HG02884 (cell line): ENCODE results near the gene CCT5.
"Not testable (repeated sequence)": the region's sequence is repeated elsewhere in the genome, so short reads cannot be mapped to it uniquely, and the experiment has no call there.

Experiments
- ATAC-seq: cut with Tn5 transposase; IDR thresholded peaks from one replicate; pipeline ENCODE4 v1.9.1; 2021; ENCODE audit warnings: mild to moderate bottlenecking, moderate library complexity; ENCODE audit not compliant: unreplicated experiment

Gene CCT5

GRCh38 chr5:10275460-10275859 lies 25.4 kb downstream of the CCT5 start:
- ATAC-seq: no peak

GRCh38 chr5:10275991-10276390 lies 25.9 kb downstream of the CCT5 start:
- ATAC-seq: no peak

DNA sequence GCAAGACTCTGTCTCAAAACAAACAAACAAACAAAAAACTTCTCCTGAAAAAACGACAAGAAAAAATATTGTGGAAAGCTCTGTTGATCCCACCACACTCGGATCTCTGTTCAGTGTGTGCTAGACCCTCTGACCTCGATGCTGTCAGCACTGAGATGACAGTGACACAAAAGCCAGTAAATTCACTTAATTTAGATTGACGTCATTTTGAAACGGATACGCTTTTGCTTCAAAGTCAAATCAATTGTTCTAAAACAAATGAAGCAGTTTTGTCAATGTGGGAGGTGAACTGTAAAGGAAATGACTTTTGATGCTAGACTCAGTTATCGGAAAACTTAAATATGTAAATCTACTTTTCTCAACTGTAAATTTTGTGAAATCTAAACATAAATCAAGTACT lies 26.6 kb downstream of the CCT5 start:
- no peak for ATAC-seq

GRCh38 chr5:10277773-10278630 lies 27.9 kb downstream of the CCT5 start:
- no peak for ATAC-seq

DNA sequence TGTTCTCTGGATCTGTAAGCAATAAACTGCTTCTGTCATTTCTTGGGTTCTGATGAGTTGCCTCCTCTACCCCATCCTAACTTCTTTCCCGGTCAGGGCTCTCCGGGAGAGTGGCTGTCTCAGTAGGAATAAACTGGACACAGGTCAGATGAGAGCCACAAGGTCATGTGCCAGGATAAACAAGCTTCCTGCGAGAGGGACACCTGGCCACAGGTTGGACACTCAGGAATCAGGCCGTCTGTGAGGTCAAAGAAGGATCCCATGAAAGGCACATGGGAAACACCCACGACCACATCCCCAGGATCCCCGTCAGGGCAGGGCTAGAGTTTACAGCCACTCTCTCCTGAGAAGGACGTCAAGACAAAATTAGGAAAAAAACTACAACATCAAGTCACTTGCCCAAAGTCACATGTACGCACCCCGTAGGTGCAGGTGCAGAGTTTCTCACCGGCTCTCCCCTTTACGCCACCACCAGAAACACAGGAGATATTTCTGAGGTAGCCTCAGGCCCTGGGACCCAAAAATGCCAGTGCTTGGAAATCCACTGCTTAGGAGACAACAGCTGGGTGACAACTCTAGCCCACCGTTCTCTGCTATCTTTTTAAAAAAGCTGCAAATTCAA lies 28.7 kb downstream of the CCT5 start:
- ATAC-seq: no peak

DNA sequence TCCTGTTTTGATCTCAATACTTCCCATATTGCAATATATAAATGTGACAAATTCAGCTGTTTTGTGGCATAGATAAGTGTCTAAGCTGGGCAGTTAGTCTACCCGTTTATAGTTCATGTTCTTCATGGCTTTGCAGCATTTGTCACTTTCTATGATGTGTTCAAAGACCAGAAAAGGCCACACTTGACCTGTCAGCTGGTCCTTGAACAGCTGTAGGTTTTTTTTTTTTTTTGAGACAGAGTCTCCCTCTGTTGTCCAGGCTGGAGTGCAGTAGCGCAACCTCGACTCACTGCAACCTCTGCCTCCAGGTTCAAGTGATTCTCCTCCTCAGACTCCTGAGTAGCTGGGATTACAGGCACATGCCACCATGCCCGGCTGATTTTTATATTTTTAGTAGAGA lies 29.2 kb downstream of the CCT5 start:
- ATAC-seq: no peak

GRCh38 chr5:10279925-10280720 lies 30.0 kb downstream of the CCT5 start:
- ATAC-seq: no peak

GRCh38 chr5:10283927-10284635 lies 34.0 kb downstream of the CCT5 start:
- peak; percentile 96 for ATAC-seq

- not testable (repeated sequence) for ATAC-seq
Measured at GRCh38 chr5:10285362-10285761, 35.3 kb downstream of the CCT5 start.

GRCh38 chr5:10286162-10286861 lies 36.2 kb downstream of the CCT5 start:
- no peak for ATAC-seq

- no peak for ATAC-seq
Measured at GRCh38 chr5:10286862-10287227, 36.8 kb downstream of the CCT5 start.

GRCh38 chr5:10288592-10289219 lies 38.6 kb downstream of the CCT5 start:
- ATAC-seq: no peak

DNA sequence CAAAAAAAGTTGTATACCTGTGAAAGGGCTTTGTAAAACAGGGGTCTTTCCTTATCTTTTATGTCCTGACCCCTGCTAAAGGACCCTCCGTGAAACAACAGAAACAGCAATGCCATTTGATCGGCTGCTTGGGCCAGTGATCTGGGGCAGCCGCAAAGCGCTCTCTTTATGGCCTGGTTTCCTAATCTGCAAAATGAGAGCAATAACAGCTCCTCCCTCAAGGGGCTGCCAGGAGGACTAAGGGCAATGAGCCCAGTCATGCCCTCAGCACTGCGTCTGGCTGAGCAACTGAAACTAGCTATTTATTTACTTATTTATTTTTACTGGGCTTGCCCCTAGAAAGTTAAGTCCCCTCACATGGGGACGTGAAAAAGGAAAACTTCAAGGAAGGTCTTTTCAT lies 39.3 kb downstream of the CCT5 start:
- ATAC-seq: no peak

DNA sequence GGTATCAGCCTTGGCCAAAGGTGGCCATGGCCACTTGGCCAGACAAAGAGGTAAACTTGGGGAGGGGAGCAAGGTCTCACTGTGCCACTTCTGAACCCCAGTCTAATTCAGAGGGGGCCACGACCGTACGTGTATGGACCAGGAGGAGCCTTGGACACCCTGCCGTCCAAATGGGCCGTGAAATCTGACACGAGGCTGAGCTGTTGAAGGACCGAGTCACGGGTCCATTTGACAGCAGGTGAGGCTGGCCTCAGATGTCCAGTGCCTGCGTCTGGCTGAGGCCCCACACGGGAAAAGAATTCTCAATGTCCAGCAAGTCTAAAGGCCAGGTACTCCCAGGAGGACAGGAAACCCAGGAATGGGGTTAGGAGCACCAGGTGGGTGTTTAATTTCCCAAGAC lies 39.9 kb downstream of the CCT5 start:
- no peak for ATAC-seq

DNA sequence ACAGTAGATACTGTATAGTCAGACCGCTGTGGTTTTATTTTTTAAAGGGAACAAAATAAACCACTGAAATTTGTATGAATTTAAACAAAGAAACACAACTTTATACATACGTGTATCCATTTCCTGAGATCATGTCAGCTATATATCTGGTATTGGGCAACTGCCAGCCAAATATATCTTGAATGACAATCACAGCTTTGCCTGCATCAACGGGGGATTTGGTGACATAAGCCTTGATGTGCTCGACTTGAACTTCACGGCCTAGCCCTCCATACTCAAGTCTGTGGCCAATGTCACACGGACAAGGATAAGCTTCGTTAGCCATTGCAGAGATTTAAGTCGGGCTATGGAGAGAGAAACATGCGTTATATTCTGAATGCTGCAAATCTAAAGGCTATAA lies 40.4 kb downstream of the CCT5 start:
- no peak for ATAC-seq

DNA sequence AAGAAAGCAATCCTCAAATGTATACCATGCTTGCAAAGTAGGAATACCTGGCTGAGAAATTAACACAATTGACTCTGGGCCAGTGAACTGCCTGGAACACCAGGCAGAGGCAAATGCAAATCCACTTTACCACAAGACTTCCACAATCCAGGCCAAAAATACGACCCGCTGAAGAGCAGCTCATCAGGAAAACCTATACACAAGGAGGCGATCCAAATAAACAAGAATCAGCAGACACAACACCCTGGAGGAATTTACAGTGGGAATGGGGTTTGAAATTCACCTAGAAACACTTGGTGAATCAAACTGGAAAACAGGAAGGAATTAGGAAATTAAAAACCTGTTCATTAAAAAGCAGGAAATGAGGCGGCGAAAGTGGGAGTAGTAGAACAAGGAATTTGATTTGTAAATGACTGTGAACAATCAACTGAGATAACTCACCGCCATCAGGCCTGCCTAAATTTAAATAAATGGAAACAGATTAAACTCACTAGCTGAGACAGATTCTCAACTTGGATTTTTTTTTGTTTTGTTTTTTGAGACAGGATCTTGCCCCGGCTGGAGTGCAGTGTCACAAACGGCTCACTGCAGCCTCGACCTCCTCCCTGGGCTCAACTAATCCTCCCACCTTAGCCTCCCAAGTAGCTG lies 41.7 kb downstream of the CCT5 start:
- ATAC-seq: no peak

GRCh38 chr5:10293907-10294662 lies 44.0 kb downstream of the CCT5 start:
- no peak for ATAC-seq

GRCh38 chr5:10295619-10296326 lies 45.7 kb downstream of the CCT5 start:
- no peak for ATAC-seq
